Glomerular endothelial cell (primary cell): ENCODE results near the gene STN1. TPM values are rescaled to one million over a fixed set of nuclear protein-coding genes. Genes with fewer than 3 reads are reported as not detected.
"Not testable (repeated sequence)": the region's sequence is repeated elsewhere in the genome, so short reads cannot be mapped to it uniquely, and the experiment has no call there.

Experiments
- DNase-seq: peaks from one replicate; pipeline ENCODE4 v3.0.0-alpha.2; 2011; ENCODE audit warnings: low read depth, low spot score; ENCODE audit errors: extremely low read depth
- total RNA-seq: library from RNA; depleted of rRNA; stranded (reverse); fragments of >200 nt; gene quantifications from 2 replicates; pipeline ENCODE4 v1.2.3, GENCODE V29; 2015

STN1 gene
- total RNA-seq, 1 donor from 2014 or later: 25.4 TPM

DNA sequence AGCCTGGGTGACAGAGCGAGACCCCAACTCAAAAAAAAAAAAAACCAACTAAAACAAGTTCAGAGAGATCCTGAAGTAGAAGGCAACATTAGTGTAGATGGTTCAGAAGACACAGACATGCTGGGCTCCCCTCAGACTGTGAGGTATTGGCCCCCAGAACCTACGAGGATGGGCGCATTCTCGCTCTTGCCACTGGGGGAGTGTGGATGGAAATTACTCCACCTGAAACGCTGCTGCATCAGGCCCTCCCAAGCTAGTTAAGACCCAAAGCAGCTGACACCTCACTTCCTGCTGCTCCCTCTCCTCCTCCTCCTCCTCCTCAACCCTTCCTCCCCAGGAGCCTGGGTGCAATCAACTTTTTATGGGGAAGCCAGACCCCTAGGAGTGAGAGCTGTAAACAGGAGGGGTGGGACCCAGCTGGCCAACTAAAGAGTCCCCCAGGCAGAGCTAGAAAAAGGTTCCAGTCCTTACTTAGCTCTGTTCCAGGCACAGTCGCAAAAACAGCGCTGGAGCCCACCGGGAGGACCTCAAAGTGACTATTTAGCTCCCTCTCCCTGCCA is 70.0 kb downstream of the STN1 start:
- DNase-seq: no peak

DNA sequence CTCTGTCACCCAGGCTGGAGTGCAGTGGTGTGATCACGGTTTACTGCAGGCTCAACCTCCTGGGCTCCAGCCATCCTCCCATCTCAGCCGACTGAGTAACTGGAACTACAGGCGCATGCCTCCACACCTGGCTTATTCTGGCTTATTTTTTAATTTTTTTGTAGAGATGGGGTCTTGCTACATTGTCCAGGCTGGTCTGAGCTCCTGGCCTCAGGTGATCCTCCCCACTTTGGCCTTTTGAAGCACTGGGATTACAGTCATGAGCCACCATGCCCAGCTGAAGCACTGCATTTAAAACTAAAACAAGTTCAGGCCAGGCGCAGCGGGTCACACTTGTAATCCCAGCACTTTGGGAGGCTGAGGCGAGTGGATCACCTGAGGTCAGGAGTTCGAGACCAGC is 70.6 kb downstream of the STN1 start:
- no peak for DNase-seq

GRCh38 chr10:103845972-103846371 is 72.0 kb downstream of the STN1 start:
- DNase-seq: no peak

GRCh38 chr10:103845346-103845745 is 72.6 kb downstream of the STN1 start:
- DNase-seq: not testable (repeated sequence)

GRCh38 chr10:103843854-103844570 is 74.0 kb downstream of the STN1 start:
- DNase-seq: no peak

- no peak for DNase-seq
These were observed 74.9 kb downstream of the STN1 start for GRCh38 chr10:103843045-103843444.

DNA sequence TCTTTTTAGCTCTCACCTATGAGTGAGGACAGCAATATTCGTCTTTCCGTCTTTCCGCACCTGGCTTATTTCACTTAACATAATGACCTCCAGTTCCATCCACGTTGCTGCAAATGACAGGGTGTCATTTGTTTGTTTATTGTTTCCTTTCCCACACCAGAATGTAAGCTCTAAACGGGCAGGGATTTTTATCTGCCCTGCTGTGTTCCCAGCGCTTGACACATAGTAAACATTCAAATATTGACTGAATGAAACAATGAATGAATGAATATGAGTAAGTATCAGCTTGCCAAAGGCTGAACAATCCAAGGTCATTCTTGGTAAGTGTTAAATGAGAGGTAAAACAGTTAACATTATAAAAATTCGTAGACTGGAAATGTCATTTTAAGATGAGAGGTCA is 75.4 kb downstream of the STN1 start:
- no peak for DNase-seq

DNA sequence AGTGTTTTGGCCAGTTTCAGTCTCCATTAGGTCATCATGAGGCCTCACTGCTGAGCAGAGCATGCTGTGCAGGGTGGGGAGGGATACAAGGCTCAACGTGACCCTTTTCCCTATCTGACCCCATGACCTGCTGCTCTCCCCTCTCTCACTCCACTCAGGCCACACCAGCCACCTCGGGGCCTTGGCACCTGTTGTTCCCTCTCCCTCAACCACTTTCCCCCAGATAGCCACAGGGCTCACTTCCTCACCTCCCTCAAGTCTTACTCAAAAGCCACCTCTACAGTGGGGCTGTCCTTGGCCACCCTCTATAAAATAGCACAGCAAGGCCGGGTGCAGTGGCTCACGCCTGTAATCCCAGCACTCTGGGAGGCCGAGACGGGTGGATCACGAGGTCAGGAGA is 76.5 kb downstream of the STN1 start:
- DNase-seq: no peak

- no peak for DNase-seq
These were observed 77.3 kb downstream of the STN1 start for GRCh38 chr10:103840740-103841070.

DNA sequence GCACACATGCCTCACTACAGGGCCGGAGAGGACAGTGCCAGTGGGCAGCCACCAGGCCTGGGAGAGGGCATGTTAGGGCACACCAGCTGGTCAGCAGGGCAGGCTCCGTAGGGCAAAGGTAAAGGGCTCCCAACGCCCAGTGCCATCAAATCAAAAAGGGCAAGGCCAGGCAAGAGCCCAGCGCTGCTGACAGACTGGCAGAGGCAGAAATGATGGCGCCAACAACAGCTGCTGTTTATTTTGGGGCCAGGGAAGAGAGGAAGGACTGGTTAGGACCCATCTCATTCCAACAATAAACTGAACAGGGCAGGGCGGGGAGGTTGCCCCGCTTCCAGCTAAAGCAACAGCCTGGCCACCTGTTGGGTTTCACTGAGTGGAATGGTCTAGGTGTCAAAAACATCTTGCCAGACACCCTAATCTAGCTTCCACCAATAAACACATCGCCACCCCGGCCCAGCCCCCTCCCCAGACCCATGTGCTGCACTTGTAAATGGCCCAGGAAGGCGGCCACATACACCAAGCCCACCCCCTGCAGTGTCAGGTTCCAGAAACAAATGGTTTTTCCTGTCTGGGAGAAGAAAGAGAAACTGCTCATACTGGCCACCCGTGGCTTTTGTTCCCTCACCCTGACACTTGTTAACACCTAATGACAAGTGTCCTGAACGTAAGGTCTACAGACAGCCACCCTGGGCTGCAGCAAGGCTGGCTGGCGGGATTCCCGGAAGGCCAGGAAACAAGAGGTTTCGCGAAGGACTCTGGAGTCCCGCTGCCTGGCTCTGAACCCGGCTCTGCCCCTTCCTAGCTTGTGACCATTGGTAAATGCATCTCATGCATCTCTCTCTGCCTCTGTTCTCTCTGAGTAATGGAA is 77.9 kb downstream of the STN1 start:
- DNase-seq: no peak

DNA sequence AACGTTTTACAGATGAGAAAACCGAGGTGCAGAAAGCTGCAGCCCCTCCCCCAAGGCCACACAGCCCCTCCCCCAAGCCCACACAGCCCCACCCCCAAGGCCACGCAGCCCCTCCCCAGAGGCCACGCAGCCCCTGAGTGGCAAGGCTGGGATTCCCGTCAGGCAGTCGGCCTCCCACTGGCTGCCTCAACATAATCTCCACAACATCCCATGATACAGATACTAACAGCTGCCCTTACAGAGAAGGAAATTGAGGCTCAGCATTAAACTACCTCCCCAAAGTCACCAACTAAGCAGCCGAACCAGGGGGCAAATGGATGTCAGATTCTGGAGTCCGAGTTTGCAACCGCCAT is 78.5 kb downstream of the STN1 start:
- DNase-seq: no peak

DNA sequence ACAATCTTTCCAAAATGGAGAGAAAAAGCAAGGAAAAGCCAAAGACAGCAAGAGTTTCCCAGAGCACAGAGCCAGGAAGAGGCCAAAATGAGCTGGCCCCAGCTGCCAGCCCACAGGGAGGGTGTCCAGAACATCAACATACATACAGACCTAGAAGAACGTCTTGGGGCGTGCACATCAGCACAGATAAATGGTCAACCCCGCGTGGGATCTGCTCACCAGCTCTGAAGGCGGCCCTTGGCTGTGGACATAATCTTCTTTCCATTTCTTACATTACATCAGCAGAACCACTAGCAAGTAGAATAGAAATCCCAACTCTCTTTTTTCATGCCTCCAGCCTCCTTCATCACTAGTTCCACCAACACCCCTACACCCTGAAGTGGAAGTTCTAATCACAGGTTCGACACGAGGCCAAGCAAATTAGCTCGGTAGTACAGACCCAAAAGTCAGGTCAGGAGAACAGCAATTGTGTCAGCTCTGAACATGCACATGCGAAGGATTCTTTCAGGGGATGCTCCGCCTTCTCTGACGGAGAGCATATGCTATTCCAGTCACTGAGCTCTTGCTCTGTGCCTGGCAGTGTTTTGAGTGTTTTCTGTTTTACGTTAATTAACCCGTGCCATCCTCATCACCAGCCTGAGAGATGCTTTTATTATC is 79.0 kb downstream of the STN1 start:
- DNase-seq: no peak

DNA sequence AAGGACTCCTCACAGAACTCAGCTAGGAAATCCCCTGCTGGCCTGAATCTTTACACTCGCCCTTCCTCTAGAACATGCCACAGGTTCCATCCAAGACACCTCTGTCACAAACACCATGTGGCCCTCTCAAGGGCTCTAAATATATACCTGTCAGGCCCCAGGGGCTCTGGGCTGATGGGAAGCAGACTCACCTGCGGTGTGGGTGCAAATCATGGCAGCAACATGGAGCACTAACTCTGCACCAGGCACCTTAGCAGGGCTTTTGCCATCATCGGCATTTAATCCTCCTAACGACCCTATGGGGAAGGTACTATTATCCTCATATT is 80.0 kb downstream of the STN1 start:
- no peak for DNase-seq

DNA sequence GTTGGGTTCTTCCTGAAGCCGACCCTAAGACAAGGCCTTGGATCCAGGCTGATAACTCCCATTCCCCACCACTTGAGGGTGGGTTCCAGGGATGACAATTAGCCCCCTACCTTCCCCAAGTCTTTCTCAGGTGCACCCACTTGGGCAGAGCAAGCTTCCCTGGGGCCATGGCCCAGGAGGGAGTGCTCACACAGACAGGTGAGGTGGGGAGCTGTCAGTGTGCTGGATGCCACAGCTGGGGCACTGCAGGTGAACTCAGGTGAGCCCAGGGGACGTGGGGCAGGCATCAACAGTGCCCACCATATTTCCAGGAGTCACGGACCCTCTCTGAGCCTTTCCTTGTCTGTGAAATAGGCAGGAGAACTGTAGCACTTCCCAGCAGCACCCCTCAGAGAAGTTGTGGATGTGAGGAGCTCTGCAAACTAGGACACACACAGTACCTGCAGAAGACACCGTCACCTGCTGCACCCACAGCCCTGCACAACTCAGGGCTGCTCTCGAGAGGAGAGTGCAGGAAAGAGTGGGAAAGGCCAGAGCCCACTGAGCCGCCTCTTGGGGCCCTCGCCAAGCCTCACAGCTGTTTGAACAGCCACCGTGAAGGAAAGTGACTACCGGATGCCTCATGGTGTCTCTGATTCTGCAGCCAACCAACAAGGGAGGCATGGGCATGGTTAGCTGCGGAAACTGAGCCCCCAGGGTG is 80.5 kb downstream of the STN1 start:
- DNase-seq: no peak

- no peak for DNase-seq
These were observed 81.1 kb downstream of the STN1 start for GRCh38 chr10:103836861-103837260.

DNA sequence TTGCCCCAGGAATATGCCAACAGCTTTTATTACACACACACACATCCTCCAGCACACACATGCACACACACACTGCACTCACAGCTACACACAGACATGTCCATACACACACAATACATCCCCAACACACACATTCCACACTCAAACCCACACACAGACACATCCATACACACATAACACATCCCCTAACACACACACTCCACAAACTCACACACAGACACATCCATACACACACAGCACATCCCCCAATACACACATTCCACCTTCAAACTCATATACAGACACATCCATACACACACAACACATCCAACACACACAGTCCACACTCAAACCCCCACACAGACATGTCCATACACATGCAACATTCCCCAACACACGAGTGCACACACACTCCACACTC is 81.7 kb downstream of the STN1 start:
- no peak for DNase-seq

- DNase-seq: no peak
These were observed 82.6 kb downstream of the STN1 start for GRCh38 chr10:103835096-103836050.

- DNase-seq: no peak
These were observed 83.4 kb downstream of the STN1 start for GRCh38 chr10:103834436-103835095.

DNA sequence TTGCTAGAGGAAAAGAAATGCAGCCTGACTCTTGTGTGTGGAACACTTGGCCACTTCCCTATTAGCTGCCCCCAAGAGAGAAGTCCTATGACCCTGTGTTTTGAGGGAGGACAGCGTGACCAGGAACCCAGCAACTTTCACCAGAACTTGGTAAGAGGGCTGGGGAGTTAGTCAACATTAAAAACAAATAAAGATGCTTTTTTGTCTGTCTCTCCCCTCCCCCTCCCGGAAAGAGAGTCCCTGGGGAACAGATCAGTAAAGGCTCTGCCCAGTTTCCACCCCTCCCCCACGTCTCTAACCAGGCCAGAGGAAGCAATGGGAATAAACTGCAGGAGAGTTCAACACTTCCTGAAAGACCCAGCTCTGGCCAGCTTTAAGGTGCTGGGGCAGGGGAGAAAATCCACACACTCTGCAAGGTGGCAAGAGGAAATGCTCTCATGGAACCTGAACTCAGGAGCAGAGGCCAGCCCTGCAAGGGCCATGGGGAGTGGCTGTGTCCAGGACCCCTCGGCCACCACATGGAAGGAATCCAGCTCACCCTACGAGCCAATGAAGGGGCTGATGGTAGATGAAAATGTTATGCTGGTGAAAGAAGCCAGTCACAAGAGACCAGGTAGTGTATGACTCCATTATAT is 84.1 kb downstream of the STN1 start:
- DNase-seq: no peak
